Osteoblast (primary cell): ENCODE data around the gene LTA4H. TPM values are rescaled to one million over a fixed set of nuclear protein-coding genes. Genes with fewer than 3 reads are reported as not detected.

Source experiments
- DNase-seq: peaks from one replicate; pipeline ENCODE4 v3.0.0; 2011; ENCODE audit warnings: low spot score, mixed read lengths; ENCODE audit not compliant: insufficient read length; ENCODE audit errors: missing footprints
- H2AFZ ChIP-seq: 2 replicates; pipeline ENCODE4 v1.6.0; 2011; ENCODE audit warnings: mild to moderate bottlenecking, low read length
- H3K27ac ChIP-seq: 2 replicates; pipeline ENCODE4 v1.5.1; 2011; ENCODE audit warnings: mild to moderate bottlenecking, low read depth, low read length, moderate library complexity
- H3K27me3 ChIP-seq: 2 replicates; pipeline ENCODE4 v1.6.0; 2012; ENCODE audit warnings: mild to moderate bottlenecking, control low read depth, inconsistent platforms, low read length, moderate library complexity; ENCODE audit not compliant: insufficient read depth
- H3K36me3 ChIP-seq: 2 replicates; pipeline ENCODE4 v1.5.1; 2011; ENCODE audit warnings: mild to moderate bottlenecking, low read length, control low read depth, moderate library complexity; ENCODE audit not compliant: insufficient read depth
- H3K4me1 ChIP-seq: 2 replicates; pipeline ENCODE4 v1.5.1; 2011; ENCODE audit warnings: mild to moderate bottlenecking, low read length, control low read depth, moderate library complexity; ENCODE audit not compliant: insufficient read depth
- H3K4me2 ChIP-seq: 2 replicates; pipeline ENCODE4 v1.6.0; 2011; ENCODE audit warnings: mild to moderate bottlenecking, low read length; ENCODE audit not compliant: insufficient read depth
- H3K4me3 ChIP-seq: fragments of 200-600 bp; sonication (generic); 3 replicates; pipeline ENCODE4 v1.5.1; 2012; ENCODE audit warnings: mild to moderate bottlenecking, low read length, inconsistent platforms; ENCODE audit not compliant: insufficient read depth
- H3K79me2 ChIP-seq: 2 replicates; pipeline ENCODE4 v1.6.0; 2012; ENCODE audit warnings: mild to moderate bottlenecking, low read length, control low read depth, inconsistent platforms; ENCODE audit not compliant: insufficient read depth
- H3K9me3 ChIP-seq: 2 replicates; pipeline ENCODE4 v1.5.1; 2011; ENCODE audit warnings: low read depth, low read length, control low read depth
- H4K20me1 ChIP-seq: 2 replicates; pipeline ENCODE4 v1.6.0; 2012; ENCODE audit warnings: mild to moderate bottlenecking, low read length, control low read depth; ENCODE audit not compliant: insufficient read depth
- CTCF ChIP-seq: IDR thresholded peaks from 2 replicates; pipeline ENCODE4 v1.5.1; 2011; ENCODE audit warnings: mild to moderate bottlenecking, low read depth, low read length, moderate library complexity; ENCODE audit errors: extremely low read depth
- total RNA-seq: library from RNA; depleted of rRNA; stranded (reverse); fragments of >200 nt; gene quantifications from 2 replicates; pipeline ENCODE4 v1.2.3, GENCODE V29; 2012

Gene LTA4H
- 73.8 and 83.4 TPM in 2 replicates for total RNA-seq

GRCh38 chr12:96035283-96036236 is at the start of gene LTA4H:
Gene LTA4H, minus strand, starts transcription at chr12:96035587. Its CDS starts 68 bp downstream, at chr12:96035519.
- TF ChIP-seq CTCF = no peak
- H3K36me3 ChIP-seq = no peaks in the 10 kb centered on the region
- no peaks in the 10 kb centered on the region for H3K9me3 ChIP-seq
- H3K79me2 ChIP-seq = peaks cover 28% of the 10 kb centered on the region
- H3K27ac ChIP-seq = peak within 1 kb of the TSS; percentile 75
- H3K27me3 ChIP-seq = no peaks in the 10 kb centered on the region
- peaks cover 3% of the 10 kb centered on the region for H4K20me1 ChIP-seq
- H3K4me1 ChIP-seq = peaks cover 8% of the 10 kb centered on the region
- peak; percentile 95 for DNase-seq
- peak within 1 kb of the TSS; percentile 100 for H2AFZ ChIP-seq
- H3K4me3 ChIP-seq = peak within 1 kb of the TSS; percentile 99
- peak within 1 kb of the TSS; percentile 90 for H3K4me2 ChIP-seq

DNA sequence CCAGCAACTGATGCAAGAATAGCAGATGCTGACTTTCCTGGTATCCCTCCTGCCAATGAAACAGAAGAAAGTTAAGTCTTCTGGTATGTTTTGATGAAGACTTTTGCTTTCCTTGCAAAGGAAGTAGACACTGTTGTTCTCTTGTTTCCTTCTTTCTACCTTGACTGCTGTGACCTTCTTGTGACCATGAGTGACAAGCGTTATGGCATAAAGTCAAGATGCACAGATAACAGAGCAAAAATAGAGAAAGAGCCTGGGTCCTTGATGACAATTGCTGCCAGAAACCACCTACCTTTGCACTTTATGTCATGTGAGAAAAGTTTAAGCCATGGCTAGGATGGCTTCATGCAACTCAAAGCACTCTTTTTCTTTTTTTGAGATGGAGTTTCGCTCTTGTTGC is 49.2 kb upstream of the LTA4H start:
- DNase-seq = peak; percentile 3
- no peaks in the 10 kb centered on the region for H3K9me3 ChIP-seq

GRCh38 chr12:96083020-96083719 is 47.8 kb upstream of the LTA4H start:
- Histone ChIP-seq H2AFZ (no peak overlapping the region), H3K27ac (no peak overlapping the region), H3K4me2 (no peak overlapping the region), H3K27me3 (peaks cover 5% of the 10 kb centered on the region), H3K9me3 (no peaks in the 10 kb centered on the region), H3K36me3 (no peaks in the 10 kb centered on the region), H3K79me2 (no peaks in the 10 kb centered on the region), H3K4me1 (no peaks in the 10 kb centered on the region), H3K4me3 (no peak overlapping the region), H4K20me1 (no peaks in the 10 kb centered on the region)
- no peak for DNase-seq
- no peak for TF ChIP-seq CTCF

More for the DNA sequence above, 49.2 kb upstream of the LTA4H start:
- no peaks in the 10 kb centered on the region for H3K4me1 ChIP-seq
- no peaks in the 10 kb centered on the region for H3K27me3 ChIP-seq
- H4K20me1 ChIP-seq = no peaks in the 10 kb centered on the region
- H3K36me3 ChIP-seq = no peaks in the 10 kb centered on the region
- H3K27ac ChIP-seq = no peak overlapping the region
- no peak overlapping the region for H3K4me2 ChIP-seq
- no peaks in the 10 kb centered on the region for H3K79me2 ChIP-seq
- TF ChIP-seq CTCF = no peak
- no peak overlapping the region for H3K4me3 ChIP-seq
- no peak overlapping the region for H2AFZ ChIP-seq

DNA sequence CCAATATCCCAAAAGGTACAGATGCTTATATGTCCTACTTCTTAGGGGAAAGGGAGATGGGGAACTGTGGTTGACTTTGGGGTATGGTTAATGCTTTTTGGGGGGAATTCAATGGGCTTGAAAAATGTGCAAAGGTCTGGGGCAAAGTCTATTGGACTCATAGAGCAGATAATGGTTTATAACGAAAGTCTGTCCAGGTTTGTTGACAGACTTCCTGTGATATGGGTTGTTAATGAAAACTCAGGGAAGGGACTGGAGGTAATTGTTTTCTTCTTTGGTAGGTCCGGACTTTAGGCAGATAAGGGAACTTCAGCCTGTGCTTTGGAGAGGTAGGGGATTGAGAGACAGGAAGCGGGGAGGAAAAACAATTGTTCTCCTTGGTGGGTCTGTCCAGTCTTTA is 46.2 kb upstream of the LTA4H start:
- peak; percentile 19 for DNase-seq
- Histone ChIP-seq H3K27me3 (peaks cover 5% of the 10 kb centered on the region), H3K36me3 (no peaks in the 10 kb centered on the region), H4K20me1 (no peaks in the 10 kb centered on the region), H3K79me2 (no peaks in the 10 kb centered on the region), H3K27ac (no peak overlapping the region), H3K4me3 (no peak overlapping the region), H2AFZ (no peak overlapping the region), H3K4me1 (no peaks in the 10 kb centered on the region), H3K4me2 (no peak overlapping the region), H3K9me3 (no peaks in the 10 kb centered on the region)
- TF ChIP-seq CTCF = no peak
